NCI-H2029 (cell line): ENCODE measurements around the gene TRIM71.
"Not testable (repeated sequence)": the region's sequence is repeated elsewhere in the genome, so short reads cannot be mapped to it uniquely, and the experiment has no call there.

Experiments used
- DNase-seq: peaks from one replicate; lab custom pipeline; 2025; lab: John Stamatoyannopoulos, UW

The TRIM71 gene

DNA sequence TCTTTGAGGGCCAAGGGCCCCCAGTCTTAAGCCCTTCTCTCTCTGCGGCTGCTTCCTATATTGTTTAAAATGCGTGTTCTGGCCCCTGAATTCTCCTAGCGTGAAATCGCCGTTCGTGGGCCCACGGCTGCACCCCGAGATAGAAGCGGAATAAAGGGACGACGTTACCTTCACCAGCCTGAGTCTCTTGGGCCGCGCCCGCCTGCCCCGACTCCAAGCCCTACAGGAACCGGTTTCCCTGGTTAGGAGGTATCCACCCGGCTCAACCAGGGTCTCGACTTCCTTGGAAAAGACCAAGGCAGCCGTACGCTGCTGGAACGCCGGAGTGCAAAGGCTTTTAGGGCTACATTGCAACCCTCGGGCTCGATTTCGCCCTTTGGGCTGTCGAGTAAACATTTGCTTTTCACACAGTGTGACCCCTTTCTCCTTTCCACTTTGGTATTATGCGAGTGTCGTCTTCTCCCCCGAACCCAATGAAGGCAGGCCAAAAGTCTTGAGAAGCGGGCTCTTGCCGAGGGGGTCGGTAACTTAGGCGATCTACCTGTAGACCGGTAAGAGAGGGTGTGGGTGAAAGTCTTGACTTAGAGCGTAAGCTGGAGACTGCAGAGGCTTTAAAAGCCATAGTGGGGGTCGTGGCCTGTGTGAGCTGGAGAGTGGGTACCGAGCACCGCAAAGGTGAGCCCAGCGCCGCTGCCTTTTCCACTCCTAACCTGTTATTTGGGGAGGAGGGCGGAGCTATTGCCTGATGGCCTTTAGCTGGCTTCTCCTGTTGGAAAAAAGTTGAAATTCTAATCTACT lies 2.0 kb downstream of the TRIM71 start:
- DNase-seq: no peak

DNA sequence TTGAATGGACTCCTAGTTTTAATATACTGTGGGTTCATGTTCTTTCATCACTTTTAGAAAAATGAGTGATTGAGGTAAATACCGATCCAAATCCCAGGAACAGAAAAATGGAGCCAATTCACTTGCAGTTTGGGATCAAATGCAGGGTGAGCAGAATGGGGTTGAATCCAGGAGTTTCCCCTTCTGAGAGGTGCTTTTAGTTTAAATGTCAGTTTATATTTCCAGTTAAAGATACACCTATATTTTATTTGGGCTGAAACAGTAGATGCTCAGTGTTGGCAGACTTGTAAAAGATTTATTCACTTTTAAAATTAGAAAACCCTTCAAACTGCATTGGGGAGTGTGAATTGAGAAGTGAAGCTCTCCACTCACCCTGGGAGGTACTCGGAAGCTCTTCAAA lies 2.6 kb downstream of the TRIM71 start:
- DNase-seq: no peak

DNA sequence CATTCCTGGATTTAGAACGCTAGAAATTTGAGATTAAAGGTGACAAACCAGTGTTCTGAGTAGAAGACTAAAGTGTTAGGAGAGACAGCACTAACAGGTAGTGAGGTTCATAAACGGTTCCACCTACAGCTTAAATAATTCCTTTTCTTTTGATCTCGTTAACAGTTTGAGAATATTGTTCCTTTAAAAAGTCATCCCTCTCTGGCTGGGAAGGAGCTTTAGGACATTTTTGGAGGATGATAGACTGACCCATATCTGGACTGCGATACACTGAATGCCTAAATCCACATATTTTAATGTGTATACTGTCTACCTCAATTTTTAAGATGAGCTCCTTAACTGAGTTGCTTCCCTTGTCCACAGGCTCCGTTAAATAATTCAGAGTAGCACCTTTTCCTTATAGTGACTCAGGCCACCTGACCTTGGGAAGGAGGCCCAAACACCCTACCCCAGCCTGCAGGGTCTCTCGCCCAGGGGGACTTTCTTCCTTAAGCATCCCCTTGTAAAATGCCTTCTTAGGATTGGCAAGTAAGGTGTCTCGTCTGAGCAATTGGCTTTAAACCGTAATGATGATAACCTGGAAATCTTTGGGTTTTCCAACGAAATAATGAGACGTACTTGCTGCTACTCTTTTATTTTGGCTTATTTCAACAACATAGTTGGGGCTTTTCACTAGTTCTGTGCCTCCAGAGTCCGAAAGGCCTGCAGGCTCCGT lies 3.3 kb downstream of the TRIM71 start:
- no peak for DNase-seq

DNA sequence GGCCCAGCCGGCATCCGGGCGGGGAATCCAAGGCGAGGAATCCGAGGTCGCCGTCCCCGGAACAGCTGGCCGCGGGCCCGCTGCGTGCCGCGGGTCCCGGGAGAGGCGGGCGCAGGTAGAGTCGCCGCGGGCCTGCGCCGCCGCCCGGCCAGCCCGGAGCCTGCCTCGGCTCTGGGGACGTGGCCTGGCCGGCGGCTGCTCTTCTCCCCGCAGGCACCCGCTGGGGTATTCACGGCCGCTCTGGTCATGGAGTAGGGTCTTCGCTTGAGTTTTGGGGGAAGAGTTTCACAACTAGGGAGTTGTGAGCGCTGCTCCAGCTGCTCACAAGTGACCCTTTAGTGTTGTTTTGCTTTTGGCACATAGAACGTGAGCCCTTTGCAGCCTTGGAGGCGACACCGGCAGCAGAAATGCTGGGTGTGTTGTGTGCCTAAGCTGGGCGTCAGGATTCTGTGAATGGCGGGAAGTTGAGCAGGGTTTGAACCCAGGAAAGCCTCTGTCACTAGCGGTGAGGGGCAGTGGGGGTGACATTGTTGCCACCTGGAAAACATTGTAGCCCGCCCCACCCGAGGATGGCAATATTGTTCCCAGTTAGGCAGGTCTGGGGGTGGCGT lies 4.0 kb downstream of the TRIM71 start:
- DNase-seq: no peak

DNA sequence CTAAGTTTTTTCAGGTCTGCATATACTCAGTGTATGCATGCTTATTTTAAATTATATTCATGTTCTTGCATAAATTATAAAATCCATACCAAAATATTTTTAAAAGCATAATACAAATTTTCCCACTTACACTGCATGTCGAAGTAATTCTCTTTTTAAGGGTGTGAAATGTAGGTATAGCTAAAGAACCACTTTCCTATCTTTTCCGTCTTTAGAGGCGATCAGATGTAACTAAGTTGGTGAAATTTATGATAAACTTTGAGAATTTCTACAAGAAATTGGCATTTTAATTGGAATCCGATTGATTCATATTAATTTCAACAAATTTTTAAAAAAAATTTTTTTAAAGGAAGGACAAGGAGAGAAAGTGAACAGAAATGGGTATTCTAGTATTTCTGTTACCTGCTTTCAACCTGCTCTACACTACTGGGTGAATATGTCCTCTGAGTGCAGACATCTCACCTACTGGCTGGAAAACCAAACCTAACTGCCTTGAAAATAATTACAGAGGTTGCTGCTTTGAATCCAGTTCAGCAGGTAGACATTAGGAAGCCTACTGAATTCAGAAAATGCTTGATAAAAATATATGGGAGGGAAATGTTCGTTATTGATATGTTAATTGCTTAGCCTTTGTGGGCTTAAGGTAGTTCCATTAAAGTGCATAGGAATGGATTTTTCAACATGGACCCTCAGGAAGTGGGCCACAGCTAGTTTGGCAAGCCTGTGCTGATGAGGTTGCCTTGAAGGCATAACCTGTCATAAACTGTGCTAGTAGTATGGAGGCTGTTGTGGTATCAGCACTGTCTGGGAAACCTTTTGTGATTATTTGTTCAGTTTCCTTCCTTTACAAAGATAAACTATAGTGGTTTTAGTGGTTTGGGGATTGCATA lies 5.1 kb downstream of the TRIM71 start:
- no peak for DNase-seq

DNA sequence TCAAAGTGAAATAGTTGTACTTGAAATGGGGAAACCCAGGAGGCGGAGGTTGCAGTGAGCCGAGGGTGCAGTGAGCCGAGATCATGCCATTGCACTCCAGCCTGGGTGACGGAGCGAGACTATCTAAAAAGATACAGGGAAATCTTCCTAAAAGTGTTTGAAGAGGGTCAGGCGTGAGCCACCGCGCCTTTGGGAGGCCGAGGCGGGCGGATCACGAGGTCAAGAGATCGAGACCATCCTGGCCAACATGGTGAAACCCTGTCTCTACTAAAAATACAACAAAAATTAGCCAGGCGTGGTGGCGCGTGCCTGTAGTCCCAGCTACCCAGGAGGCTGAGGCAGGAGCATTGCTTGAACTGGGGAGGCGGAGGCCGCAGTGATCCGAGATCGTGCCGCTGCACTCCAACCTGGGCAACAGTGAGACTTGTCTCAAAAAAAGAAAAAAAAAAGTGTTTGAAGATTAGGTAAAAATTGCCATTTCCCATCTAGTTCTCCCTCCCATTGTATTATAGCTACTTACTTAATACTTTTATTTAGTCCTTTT lies 5.9 kb downstream of the TRIM71 start:
- DNase-seq: not testable (repeated sequence)

DNA sequence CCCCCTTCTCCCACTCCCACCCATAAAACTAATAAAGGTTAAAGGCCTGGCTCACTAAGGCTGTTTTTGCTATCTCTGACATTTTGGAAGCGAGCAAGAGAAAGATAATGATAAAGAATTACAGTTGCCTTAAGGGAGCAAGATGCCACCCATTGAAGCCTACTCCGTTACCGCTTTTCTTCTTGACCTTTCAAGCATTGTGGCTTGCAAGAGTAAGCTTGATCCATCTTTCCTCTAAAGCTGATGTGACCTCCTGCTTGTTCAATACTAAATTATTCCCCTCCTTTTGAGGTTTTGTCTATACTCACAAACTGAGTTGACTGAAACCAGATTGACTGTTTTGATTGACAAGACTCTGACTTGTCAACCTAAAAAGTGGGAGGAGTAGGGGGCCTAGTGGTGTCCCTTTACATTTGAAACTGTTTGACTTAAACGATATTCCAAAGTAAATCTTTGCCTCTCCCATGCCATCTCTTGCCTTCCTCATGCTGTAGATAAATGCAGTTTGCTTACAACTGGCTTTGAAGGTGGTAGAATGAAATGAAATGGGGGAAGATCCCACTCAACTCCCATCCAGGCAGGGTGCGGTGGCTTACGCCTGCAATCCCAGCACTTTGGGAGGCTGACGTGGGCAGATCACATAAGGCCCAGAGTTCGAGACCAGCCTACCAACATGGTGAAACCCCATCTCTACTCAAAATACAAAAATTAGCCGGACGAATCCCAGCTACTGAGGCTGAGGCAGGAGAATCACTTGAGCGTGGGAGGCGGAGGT lies 8.0 kb downstream of the TRIM71 start:
- no peak for DNase-seq

DNA sequence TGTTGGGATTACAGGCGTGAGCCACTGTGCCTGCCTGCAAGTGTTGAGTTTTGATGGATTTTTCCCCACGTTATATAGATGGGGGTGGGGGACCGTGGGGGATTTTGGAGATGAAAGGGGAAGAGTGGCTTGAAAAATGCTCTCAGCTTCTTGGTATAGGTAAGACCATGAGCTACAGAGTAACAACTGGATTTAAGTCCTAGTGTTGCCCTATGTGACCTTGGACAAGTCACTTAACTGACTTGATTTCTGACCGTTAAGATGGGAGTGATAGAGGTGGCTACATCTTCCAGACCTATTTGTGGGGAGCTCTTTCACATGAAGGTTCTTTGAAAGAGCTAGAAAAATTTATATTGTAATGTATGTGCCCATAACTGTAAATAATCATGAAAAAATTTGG lies 13.3 kb downstream of the TRIM71 start:
- DNase-seq: no peak

DNA sequence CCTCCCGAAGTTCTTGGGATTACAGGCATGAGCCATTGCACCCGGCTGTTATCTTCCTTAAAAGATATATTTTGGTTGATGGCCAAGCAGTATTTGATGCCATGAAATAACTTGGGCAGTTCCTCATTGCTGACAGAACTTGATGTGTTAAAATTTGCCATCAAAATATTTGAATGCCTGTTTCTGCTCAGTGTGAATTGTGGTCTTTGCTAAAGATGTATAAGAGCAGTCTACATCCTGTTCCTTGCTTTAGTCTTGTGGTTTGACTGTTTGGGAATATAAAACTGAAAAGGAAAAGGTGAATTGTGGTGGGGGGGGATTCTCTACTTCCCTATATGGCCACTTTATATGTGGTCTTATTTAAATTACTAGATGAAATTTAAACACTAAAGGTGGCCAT lies 14.0 kb downstream of the TRIM71 start:
- DNase-seq: no peak

DNA sequence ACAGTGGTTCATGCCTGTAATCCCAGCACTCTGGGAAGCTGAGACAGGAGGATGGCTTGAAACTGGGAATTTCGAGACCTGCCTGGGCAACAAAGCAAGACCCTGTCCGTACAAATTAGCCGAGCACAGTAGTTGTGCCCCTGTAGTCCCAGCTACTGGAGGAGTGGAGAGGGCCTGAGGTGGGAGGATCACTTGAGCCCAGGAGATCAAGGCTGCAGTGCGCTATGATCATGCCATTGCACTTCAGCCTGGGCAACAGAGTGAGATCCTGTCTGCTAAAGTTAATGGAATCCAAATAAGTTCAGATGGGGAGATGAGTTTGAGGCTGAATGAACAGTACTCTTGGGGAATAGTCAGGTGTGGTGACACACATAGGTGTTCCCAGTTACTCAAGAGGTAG lies 14.4 kb downstream of the TRIM71 start:
- DNase-seq: no peak

DNA sequence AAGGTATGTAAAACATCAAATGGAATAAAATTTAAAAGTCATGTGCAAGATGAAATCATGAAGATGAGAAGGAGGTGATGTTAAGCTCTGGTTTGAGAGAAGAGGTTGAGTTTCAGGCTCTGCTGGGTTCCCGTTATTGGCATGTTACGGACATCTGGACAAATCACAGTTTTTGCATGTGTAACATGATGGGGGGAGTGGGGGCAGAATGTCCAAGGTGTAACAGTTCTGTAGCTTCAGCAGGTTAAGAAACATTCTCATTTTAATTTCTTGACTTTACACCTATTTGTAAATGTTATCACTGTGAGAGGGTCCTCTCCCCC lies 17.2 kb downstream of the TRIM71 start:
- DNase-seq: no peak

DNA sequence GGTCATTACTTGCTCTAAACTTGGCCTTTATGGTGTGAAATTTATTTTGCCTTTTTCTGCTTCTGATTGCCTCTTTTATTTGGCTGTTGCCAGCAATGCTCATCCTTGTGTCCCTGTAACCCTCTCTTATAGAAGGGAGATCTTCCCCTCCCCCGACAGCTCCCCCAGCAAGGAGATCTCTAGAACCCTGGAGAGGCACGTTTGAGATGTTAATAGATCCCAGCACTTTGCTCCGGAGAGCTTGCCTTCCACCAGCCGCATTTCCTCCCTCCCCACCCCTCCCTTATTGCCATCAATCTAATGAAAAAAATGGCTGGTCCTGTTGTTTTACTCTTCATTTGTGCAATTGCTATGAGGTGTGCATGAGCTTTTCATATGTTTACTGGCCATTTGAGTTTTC lies 18.2 kb downstream of the TRIM71 start:
- DNase-seq: no peak

DNA sequence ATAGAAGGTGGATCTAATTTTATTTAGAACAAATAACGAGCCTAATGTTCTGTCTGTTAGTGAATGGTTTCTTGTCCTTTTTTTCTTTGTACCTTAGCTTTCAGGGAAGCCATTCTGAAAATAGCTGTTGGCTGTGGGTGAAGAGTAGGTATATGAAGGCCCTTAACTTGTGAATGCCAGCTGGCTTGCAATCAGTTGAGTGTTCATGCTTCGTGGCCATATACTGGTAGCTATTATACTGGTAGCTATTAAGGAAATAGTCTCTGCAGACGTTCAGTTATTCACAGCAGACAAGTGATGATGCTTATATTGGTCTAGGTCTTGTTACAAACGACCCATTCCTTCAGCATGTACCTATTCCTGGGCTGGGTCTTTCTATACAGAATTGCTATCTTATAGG lies 18.8 kb downstream of the TRIM71 start:
- no peak for DNase-seq

DNA sequence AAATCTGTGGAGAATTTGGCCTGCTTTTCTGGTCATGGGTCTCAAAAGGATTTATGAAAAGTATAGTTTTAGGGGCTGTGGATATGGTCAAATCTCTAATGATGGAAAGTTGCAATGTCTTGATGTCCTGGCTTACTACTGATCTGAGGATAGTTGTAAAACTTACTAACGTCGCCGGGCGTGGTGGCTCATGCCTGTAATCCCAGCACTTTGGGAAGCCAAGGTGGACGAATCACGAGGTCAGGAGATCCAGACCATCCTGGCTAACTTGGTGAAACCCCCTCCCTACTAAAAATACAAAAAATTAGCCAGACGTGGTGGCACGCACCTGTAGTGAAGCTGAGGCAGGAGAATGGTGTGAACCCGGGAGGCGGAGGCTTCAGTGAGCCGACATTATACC lies 19.6 kb downstream of the TRIM71 start:
- DNase-seq: no peak

DNA sequence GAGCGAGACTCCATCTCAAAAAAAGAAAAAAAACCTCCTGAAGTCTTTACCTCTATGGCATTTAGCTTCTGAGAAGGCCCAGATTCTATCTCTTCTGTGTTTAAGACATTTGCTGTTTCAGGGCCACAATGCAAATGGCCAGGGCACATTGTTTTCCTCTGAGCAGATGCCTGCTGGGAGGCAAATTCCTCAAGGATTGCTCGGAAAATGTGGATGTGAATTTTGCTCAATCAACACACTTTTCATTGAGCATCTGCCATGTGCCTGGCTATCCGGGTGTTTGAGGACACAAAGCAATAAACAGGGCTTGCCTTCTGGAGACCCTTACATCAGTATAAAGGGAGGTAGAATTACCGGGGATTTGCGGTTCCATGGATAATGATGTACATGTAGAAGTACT lies 20.0 kb downstream of the TRIM71 start:
- DNase-seq: no peak

DNA sequence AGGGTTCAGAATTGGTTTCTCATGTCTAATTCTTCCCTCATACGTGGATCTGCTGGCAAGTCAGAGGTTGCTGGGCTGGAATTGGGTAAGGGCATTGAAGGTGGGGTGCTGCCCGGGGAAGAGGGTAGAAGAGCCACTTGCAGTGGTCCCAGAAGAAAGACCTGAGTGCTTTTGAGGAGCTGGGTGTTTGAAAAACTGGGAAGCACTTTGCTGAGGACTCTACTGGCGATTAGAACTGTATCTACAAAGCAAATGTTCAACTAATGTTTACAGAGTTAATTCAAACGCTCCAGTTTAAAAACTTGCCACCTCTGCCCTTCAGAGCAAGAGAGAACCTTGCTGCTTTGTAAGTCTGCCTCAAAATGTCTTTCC lies 21.9 kb downstream of the TRIM71 start:
- no peak for DNase-seq

DNA sequence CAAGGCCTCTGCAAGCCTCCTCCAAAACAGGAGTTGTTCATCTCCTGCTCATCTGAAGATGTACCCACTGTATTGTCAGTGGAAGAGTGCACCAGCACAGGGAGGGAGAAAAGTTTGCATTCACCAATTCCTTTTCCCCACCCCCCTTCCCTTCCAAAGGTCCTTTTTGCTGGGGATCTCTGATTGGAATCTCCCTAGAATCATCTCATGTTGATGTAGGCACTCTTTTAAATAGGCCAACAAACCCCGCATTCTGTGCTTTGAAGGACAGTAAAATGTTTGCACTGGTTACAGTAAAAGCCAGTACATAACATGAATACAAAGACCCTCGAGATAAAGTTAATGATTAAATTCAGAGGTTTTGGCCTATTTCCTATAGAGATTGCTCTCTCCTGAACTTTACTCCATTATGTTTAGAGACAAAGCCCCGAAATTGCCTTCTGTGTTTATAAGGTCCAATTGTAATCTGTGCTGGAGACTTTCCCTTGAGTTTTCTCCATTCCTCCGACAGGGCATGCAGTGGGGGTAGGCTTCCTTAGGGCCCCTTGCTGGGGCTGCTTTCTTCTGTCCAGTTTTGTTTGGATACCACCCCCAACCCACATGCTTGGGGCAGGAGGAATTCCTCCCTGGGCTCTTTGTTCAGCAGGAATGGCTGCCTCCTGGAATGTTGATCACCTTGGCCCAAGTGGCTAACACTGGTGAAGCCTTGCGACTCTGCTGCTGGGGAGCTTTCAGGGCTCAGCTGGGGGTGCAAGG lies 22.5 kb downstream of the TRIM71 start:
- DNase-seq: no peak

DNA sequence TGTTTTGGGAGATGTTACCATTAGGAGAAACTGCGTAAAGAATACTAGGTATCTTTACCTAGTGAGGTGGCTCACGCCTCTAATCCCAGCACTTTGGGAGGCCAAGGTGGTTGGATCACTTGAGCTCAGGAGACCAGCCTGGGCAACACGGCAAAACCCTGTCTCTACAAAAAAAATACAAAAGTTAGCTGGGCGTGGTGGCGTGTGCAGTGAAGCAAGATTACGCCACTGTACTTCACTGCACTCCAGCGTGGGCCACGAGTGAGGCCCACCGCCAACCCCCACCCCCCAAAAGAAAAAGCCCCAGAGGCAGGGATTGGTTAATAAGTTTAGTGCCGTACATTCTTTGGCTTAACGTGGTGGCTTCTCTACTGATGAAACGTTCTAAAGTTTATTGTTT lies 23.5 kb downstream of the TRIM71 start:
- no peak for DNase-seq

DNA sequence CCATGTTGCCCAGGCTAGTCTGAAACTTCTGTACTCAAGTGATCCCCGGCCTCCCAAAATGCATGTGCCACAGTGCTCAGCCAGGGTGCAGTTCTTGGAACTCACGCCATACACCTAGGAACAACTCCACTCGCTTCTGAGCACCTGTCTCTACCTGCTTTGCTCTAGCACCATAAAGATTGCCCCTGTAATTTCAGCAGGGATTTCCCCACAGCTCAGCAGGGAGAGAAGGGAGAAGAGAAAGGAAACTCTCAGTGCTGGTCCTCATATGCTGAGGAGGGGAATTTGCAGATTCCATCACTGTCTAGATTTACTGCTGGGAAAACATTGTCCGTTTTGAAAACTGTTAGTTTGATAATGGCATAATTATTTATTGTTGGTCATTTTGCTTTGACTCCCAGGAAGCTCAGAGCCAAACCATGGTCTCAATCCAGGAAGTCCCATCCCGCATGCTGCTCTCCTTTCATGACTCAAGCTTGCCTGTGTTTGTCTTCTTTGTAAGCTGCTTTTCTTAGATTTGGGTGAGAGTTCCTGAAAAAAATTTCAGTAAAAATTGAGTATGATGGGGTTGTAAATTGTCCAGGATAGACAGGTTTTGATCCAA lies 24.2 kb downstream of the TRIM71 start:
- DNase-seq: no peak

DNA sequence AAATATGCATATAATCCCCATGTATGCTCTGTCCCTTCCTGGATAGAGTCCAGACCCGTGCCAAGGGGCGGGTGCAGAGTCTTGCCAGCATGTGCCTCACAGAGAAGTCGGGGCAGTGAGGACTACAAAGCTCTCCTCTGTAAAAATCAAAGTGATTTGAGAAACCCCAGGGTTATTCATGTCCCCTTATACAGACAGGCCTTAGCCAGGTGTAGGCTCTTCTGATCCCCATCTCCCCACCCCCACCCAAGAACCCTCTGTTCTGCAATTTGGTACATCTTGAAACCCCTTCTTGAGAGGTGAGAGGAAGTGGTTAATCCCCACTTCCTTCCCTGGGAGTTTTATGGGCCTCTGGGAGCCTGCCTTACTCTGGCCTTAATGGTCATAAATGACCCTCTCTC lies 24.7 kb downstream of the TRIM71 start:
- DNase-seq: no peak
